OCI-LY3 (cell line): ENCODE data around the gene MS4A5.
A peak's percentile ranks its signal among the peaks of the same experiment; 100 is the strongest.
"Not testable (repeated sequence)": the region's sequence is repeated elsewhere in the genome, so short reads cannot be mapped to it uniquely, and the experiment has no call there.

Source experiments
- H2AFZ ChIP-seq: fragments of 200-600, 300-600 bp; shearing (Covaris generic); 2 replicates; pipeline ENCODE4 v1.6.0; 2014; ENCODE audit warnings: antibody characterized with exemption, low read depth, low read length
- H3K27ac ChIP-seq: fragments of 200-600, 300-600 bp; sonication (generic); 2 replicates; pipeline ENCODE4 v1.5.1; 2014; ENCODE audit warnings: mild to moderate bottlenecking, low read length, moderate library complexity, mixed read lengths
- H3K27me3 ChIP-seq: fragments of 200-600, 300-600 bp; sonication (generic); 2 replicates; pipeline ENCODE4 v1.6.1; 2014; ENCODE audit warnings: low read depth, low read length, mixed read lengths
- H3K36me3 ChIP-seq: fragments of 200-600, 300-600 bp; sonication (generic); replicated peaks from 2 replicates; pipeline ENCODE3; 2014; ENCODE audit warnings: low read depth, low read length, mixed read lengths
- H3K4me1 ChIP-seq: fragments of 300-600, 200-600 bp; sonication (generic); 2 replicates; pipeline ENCODE4 v1.6.1; 2014; ENCODE audit warnings: low read length, mixed read lengths
- H3K4me2 ChIP-seq: fragments of 200-600, 300-600 bp; sonication (generic); 2 replicates; pipeline ENCODE4 v1.6.1; 2014; ENCODE audit warnings: low read length, mixed read lengths
- H3K4me3 ChIP-seq: fragments of 300-600, 200-600 bp; sonication (generic); 2 replicates; pipeline ENCODE4 v1.5.1; 2014; ENCODE audit warnings: antibody characterized with exemption, mild to moderate bottlenecking, low read length, moderate library complexity
- H3K79me2 ChIP-seq: fragments of 300-600, 200-600 bp; shearing (Covaris generic); 2 replicates; pipeline ENCODE4 v1.6.1; 2014; ENCODE audit warnings: mild to moderate bottlenecking, low read length, mixed read lengths
- H3K9ac ChIP-seq: fragments of 300-600, 200-600 bp; shearing (Covaris generic); 2 replicates; pipeline ENCODE4 v1.6.0; 2014; ENCODE audit warnings: mild to moderate bottlenecking, low read length, moderate library complexity
- H3K9me3 ChIP-seq: fragments of 200-600, 300-600 bp; shearing (Covaris generic); 2 replicates; pipeline ENCODE4 v1.6.1; 2014; ENCODE audit warnings: low read length, mixed read lengths; ENCODE audit not compliant: insufficient read depth
- H4K20me1 ChIP-seq: fragments of 200-600, 300-600 bp; sonication (generic); 2 replicates; pipeline ENCODE4 v1.6.1; 2016; ENCODE audit warnings: low read length, mixed read lengths; ENCODE audit not compliant: insufficient read depth
- EZH2phosphoT487 ChIP-seq: fragments of 200-600 bp; shearing (Covaris generic); IDR thresholded peaks from 2 replicates; pipeline ENCODE4 v1.6.1; 2018; ENCODE audit warnings: antibody characterized with exemption, mixed run types, low read depth
- TF ChIP-seq, protein P1 (sequence below): fragments of 200-600, 300-600 bp; sonication (generic); IDR thresholded peaks from 2 replicates; pipeline ENCODE4 v1.5.1; 2014; ENCODE audit warnings: antibody characterized with exemption, low read length, low read depth

The MS4A5 gene

DNA sequence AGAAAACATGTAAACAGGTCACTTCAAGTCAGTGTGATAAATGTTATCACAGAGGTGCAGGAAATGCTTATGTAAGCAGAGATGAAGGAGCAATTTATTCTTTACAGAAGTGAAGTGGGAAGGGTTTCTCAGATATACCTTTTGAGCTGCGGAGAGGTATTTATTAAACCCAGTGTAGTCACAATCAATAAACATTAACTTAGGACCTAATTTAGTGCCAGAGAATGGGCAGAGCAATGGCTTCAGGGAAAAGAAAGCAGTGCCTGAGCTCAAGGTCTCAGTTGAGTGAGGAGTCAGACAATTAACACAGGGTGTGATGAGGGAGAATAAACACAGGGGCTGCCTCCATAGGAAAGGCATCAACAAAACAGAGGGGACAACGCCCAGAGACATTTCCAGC, 1.9 kb downstream of the MS4A5 start:
- Histone ChIP-seq H3K9me3 (no peaks in the 10 kb centered on the region), H3K4me2 (no peak overlapping the region), H2AFZ (no peak overlapping the region), H3K27me3 (no peaks in the 10 kb centered on the region), H3K9ac (no peak overlapping the region), H4K20me1 (no peaks in the 10 kb centered on the region), H3K4me1 (no peaks in the 10 kb centered on the region), H3K27ac (no peak overlapping the region), H3K36me3 (no peaks in the 10 kb centered on the region), H3K4me3 (no peak overlapping the region), H3K79me2 (no peaks in the 10 kb centered on the region)
- TF ChIP-seq, protein P1, sequence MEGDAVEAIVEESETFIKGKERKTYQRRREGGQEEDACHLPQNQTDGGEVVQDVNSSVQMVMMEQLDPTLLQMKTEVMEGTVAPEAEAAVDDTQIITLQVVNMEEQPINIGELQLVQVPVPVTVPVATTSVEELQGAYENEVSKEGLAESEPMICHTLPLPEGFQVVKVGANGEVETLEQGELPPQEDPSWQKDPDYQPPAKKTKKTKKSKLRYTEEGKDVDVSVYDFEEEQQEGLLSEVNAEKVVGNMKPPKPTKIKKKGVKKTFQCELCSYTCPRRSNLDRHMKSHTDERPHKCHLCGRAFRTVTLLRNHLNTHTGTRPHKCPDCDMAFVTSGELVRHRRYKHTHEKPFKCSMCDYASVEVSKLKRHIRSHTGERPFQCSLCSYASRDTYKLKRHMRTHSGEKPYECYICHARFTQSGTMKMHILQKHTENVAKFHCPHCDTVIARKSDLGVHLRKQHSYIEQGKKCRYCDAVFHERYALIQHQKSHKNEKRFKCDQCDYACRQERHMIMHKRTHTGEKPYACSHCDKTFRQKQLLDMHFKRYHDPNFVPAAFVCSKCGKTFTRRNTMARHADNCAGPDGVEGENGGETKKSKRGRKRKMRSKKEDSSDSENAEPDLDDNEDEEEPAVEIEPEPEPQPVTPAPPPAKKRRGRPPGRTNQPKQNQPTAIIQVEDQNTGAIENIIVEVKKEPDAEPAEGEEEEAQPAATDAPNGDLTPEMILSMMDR = no peak
- no peak for TF ChIP-seq EZH2phosphoT487

DNA sequence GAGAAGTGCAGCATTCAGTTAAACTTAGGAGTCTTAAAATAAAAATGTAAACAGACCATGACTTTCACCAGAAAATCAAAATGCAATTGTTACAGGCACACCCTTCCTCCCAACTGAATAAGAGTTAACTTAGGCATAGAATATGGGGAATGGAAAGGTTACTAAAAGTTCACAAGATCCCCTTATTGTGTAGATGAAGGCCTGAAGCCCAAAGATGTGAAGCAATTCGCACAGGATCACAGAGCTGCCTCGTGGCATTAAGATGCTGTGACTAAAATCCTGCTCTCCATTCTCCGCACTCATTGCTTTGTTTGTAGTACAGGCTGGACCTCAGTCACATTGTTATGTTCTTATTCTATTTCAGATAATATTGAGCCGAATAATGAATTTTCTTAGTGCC, 4.0 kb downstream of the MS4A5 start:
- Histone ChIP-seq H3K4me3 (no peak overlapping the region), H3K9ac (no peak overlapping the region), H3K79me2 (no peaks in the 10 kb centered on the region), H2AFZ (no peak overlapping the region), H3K4me1 (no peaks in the 10 kb centered on the region), H3K27ac (no peak overlapping the region), H3K9me3 (no peaks in the 10 kb centered on the region), H3K4me2 (no peak overlapping the region), H3K27me3 (no peaks in the 10 kb centered on the region), H3K36me3 (no peaks in the 10 kb centered on the region), H4K20me1 (no peaks in the 10 kb centered on the region)
- TF ChIP-seq, protein P1 = no peak
- TF ChIP-seq EZH2phosphoT487 = no peak

DNA sequence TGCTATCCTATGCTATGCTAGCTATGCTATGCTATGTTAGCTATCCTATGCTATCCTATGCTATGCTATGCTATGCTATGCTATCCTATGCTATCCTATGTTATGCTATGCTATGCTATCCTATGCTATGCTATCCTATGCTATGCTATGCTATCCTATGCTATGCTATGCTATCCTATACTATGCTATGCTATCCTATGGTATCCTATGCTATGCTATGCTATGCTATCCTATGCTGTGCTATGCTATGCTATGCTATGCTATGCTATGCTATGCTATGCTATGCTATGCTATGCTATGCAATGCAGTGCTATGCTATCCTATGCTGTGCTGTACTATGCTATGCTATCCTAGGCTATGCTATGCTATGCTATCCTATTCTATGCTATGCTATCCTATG, 17.7 kb downstream of the MS4A5 start:
- H3K4me3 ChIP-seq = peak overlapping the region; percentile 73
- H3K4me1 ChIP-seq = peaks cover 48% of the 10 kb centered on the region
- H3K36me3 ChIP-seq = peaks cover 4% of the 10 kb centered on the region
- no peaks in the 10 kb centered on the region for H3K79me2 ChIP-seq
- peak overlapping the region; percentile 78 for H3K4me2 ChIP-seq
- TF ChIP-seq, protein P1 = no peak
- TF ChIP-seq EZH2phosphoT487 = no peak
- peak overlapping the region; percentile 80 for H3K27ac ChIP-seq
- no peak overlapping the region for H2AFZ ChIP-seq
- no peaks in the 10 kb centered on the region for H3K27me3 ChIP-seq
- H3K9ac ChIP-seq = peak overlapping the region; percentile 75; the same call in 1 of the 2 replicates
- no peaks in the 10 kb centered on the region for H4K20me1 ChIP-seq
- H3K9me3 ChIP-seq = no peaks in the 10 kb centered on the region

DNA sequence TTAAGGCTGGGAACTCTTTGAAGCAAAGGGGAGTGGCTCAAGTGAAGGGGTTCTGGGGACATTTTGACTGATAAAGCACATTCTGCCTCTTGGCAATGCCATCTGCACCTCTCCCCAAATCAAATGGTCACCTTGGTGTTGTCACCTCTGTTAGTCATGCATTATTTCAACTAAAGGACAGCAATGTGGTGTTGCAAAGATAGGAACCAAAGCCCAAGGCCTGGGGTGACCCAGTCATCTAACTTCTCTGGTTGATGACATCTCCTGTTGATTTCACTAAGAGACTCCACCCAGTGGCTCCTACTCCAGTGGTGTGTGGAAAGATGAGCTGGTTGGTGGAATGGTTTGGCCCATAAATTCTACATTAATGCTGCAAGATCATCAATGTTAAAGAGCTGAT, 18.5 kb downstream of the MS4A5 start:
- Histone ChIP-seq H3K36me3 (peaks cover 7% of the 10 kb centered on the region), H3K27ac (no peak overlapping the region), H4K20me1 (no peaks in the 10 kb centered on the region), H2AFZ (no peak overlapping the region), H3K4me1 (peaks cover 50% of the 10 kb centered on the region), H3K4me3 (no peak overlapping the region), H3K9ac (no peak overlapping the region), H3K9me3 (no peaks in the 10 kb centered on the region; the same call in 1 of the 2 replicates), H3K27me3 (no peaks in the 10 kb centered on the region), H3K4me2 (no peak overlapping the region), H3K79me2 (no peaks in the 10 kb centered on the region)
- TF ChIP-seq EZH2phosphoT487 = no peak
- TF ChIP-seq, protein P1 = no peak

DNA sequence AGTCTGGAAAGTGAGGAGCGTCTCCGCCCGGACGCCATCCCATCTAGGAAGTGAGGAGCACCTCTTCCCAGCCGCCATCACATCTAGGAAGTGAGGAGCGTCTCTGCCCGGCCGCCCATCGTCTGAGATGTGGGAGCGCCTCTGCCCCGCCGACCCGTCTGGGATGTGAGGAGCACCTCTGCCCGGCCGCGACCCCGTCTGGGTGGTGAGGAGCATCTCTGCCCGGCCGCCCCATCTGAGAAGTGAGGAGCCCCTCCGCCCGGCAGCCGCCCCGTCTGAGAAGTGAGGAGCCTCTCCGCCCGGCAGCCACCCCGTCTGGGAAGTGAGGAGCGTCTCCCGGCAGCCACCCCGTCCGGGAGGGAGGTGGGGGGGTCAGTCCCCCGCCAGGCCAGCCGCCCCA, 21.8 kb downstream of the MS4A5 start:
- H3K4me3 ChIP-seq, H4K20me1 ChIP-seq, H3K9ac ChIP-seq, H3K9me3 ChIP-seq, H3K4me2 ChIP-seq, H3K27me3 ChIP-seq, H3K27ac ChIP-seq, H2AFZ ChIP-seq: not testable (repeated sequence)
- Histone ChIP-seq H3K79me2 (peaks cover 13% of the 10 kb centered on the region), H3K36me3 (peaks cover 27% of the 10 kb centered on the region), H3K4me1 (peaks cover 54% of the 10 kb centered on the region)
